Activated T-cell treated with anti-CD3 and anti-CD28 coated beads, Interleukin-2, amount 50 U/mL, for 48 hours (primary cell): ENCODE data around the gene DUSP5.

Experiments
- DNase-seq, 2 experiments: peaks; one replicate each; pipeline ENCODE4 v3.0.0-alpha.2; 2020

Gene DUSP5

DNA sequence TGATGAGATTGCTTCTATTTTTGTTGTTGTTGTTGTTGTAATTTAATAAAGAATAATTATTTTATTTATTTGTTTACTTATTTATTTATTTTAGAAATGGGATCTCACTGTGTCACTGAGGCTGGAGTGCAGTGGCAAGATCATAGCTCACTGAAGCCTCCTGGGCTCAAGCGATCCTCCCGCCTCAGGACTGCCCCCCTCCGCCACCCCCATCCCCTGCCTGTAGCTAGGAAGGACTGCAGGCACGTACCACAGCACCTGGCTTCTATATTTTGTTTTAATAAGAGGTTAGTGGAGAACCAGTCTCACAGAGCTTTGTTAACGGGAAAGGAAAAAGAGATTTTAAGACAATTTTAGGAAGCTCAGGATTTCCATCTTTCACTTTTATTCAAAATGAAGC is 50.3 kb downstream of the DUSP5 start:
- DNase-seq, result no peak

DNA sequence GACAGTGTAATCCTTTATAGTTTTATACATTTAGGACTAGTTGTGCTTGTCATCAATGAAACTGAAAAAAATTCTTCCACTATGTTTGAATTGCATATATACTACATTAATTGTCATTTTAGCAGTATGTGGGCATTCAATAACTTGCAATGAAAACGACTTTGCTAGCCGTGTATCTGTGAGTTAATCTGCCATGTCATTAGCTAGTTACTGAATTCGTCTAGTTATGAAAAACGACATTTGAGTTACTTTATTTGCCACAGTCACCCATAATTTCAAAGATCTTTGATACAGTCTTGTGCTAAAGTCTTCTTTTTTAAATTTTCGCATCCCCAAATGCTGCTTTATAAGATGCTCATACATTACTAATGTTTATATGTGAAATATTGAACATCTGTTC is 51.5 kb downstream of the DUSP5 start:
- no peak for DNase-seq

DNA sequence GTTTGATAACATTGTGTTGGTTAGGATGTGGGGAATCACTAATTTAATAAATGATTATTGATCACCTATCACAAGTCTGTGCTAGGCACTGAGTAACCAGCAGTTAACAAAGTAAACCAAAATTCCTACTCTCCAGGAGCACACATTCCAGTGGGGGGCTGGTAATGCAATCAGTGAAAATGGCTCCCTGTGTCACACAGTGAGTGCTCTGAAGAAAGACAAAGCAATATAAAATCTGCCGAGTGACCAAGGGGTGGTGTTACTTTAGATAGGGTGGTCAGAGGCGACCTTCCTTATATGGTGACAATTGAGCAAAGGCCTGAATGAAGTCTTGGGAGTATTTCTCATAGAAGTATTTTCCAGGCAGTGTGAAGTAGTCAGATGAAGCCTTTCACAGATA is 56.2 kb downstream of the DUSP5 start:
- DNase-seq, result no peak

DNA sequence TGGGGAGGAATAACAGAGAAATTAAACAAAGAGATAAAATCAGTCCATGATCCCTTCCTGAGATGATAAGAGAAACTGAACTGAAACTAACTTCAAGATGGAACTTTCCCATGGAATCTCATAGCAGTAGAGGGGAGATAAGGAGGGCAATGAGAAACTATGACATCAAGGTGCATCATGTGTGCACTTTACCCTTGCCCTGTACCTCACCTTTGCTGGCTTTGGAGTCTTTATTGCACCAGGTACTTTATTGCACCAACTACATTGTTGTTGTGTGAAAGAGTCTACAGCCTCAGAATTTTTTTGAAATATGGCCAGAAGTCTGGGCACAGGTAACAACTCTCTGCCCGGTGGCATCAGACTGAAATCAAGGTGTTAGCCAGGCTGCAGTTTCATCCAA is 58.6 kb downstream of the DUSP5 start:
- no peak for DNase-seq

DNA sequence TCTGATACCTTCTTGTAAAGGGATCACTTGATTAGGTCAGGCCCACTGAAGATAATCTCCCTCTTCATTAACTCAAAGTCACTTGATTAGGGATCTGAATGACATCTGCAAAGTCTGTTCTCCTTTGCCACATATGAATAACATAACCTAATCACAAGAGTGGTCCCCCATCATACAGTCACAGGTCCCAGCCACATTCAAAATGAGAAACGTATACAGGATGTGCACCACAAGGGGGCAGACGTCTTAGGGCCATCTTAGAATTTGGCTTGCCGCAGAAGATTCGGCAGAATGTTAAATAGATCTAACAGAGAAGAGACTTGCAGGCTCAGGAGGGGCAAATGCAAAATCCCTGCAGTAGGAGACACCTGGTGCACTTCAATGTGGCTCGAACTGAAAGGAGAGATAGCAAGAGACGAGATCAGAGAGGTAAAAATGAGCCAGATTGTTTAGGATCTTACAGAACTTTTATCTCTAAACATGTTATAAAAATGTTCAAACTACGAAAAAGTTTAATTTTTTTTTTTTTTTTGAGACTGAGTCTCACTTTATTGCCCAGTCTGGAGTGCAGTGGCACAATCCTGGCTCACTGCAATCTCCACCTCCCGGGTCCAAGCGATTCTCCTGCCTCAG is 59.4 kb downstream of the DUSP5 start:
- peak; percentile 78 to 79 for DNase-seq

DNA sequence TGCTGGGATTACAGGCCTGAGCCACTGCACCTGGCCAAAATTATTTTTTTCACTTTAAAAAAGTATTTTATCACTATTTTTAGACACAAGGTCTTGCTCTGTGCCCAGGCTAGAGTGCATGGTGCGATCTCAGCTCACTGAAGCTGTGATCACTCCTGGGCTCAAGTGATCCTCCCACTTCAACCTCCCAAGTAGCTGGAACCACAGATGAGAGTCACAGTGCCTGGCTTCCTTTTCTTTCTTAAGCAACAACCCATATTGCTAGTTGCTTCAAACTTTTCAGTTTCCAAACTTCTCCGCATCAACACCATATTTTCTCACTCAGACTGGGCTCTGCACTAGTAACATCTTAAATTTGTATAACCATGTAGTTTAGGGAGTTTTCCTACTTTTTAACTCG is 60.3 kb downstream of the DUSP5 start:
- DNase-seq, result no peak

DNA sequence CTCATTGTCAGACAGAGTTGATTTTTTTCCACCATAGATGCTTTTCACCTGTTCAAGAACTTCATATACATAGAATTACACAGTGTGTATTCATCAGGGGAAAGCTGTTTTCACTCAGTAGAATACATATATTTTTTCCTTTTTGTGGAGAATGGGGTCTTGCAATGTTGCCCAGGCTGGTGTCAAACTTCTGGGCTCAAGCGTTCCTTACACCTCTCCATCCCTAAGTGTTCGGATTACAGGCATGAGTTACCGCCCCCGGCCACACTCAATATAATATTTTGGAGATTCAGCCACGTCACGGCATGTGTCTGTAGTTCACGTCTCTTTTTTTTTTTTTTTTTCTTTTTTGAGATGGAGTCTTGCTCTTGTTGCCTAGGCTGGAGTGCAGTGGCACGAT is 62.3 kb downstream of the DUSP5 start:
- DNase-seq, result no peak
